Lower lobe of right lung (tissue), 2 donors: ENCODE measurements around the gene INSIG1. TPM values are rescaled to one million over a fixed set of nuclear protein-coding genes. Genes with fewer than 3 reads are reported as not detected.

Experiments
- ATAC-seq, 2 donors: fragments of 200-7000 bp; cut with Tn5 transposase; one replicate each; pipeline ENCODE4 v1.9.1; 2020 to 2022; ENCODE audit warnings: mild to moderate bottlenecking in 2 of 2, moderate library complexity in 2 of 2
- DNase-seq: peaks from one replicate; pipeline ENCODE4 v3.0.0-alpha.2; 2020
- H3K27ac ChIP-seq: fragments of 200-600 bp; one replicate; pipeline ENCODE4 v1.8.0; 2022
- H3K27me3 ChIP-seq: fragments of 200-600 bp; one replicate; pipeline ENCODE4 v1.8.0; 2022; ENCODE audit warnings: low read depth
- H3K36me3 ChIP-seq: fragments of 200-600 bp; one replicate; pipeline ENCODE4 v1.8.0; 2022; ENCODE audit warnings: mild to moderate bottlenecking
- H3K4me1 ChIP-seq: fragments of 200-600 bp; one replicate; pipeline ENCODE4 v1.8.0; 2022
- H3K4me3 ChIP-seq: fragments of 200-600 bp; one replicate; pipeline ENCODE4 v1.8.0; 2022; ENCODE audit warnings: mild to moderate bottlenecking
- H3K9me3 ChIP-seq: fragments of 200-600 bp; one replicate; pipeline ENCODE4 v1.8.0; 2022
- intact Hi-C: fragments of 100-400 bp; cut with DNase I; formaldehyde crosslinking; loops from one replicate; pipeline ENCODE4 v1.11.0; 2022
- total RNA-seq: library from RNA; stranded (reverse); fragmentation: NEBNext Ultra II Directional; extraction: Animal tissue kit (Norgen Biotek cat#: 25700); gene quantifications from one replicate; pipeline ENCODE4 v1.2.1, GENCODE V29; 2021
- TF ChIP-seq, protein P1 (sequence below): fragments of 200-600 bp; IDR thresholded peaks from one replicate; pipeline ENCODE4 v1.8.0; 2022; ENCODE audit warnings: antibody characterized with exemption, mild to moderate bottlenecking
- donor health status: DM: no; HTN: yes; CAD: no; lungs with severe emphysema.

The INSIG1 gene
- total RNA-seq, 1 donor from 2014 or later = 70.9 TPM

GRCh38 chr7:155354371-155355048 lies 56.8 kb downstream of the INSIG1 start:
- ATAC-seq (no peak), DNase-seq (peak; percentile 15)
- H3K9me3 ChIP-seq = no peaks in the 10 kb centered on the region
- no peak overlapping the region for H3K4me3 ChIP-seq
- no peaks in the 10 kb centered on the region for H3K4me1 ChIP-seq
- H3K27me3 ChIP-seq = peaks cover 66% of the 10 kb centered on the region
- intact Hi-C loops = no loop called here
- TF ChIP-seq, protein P1, sequence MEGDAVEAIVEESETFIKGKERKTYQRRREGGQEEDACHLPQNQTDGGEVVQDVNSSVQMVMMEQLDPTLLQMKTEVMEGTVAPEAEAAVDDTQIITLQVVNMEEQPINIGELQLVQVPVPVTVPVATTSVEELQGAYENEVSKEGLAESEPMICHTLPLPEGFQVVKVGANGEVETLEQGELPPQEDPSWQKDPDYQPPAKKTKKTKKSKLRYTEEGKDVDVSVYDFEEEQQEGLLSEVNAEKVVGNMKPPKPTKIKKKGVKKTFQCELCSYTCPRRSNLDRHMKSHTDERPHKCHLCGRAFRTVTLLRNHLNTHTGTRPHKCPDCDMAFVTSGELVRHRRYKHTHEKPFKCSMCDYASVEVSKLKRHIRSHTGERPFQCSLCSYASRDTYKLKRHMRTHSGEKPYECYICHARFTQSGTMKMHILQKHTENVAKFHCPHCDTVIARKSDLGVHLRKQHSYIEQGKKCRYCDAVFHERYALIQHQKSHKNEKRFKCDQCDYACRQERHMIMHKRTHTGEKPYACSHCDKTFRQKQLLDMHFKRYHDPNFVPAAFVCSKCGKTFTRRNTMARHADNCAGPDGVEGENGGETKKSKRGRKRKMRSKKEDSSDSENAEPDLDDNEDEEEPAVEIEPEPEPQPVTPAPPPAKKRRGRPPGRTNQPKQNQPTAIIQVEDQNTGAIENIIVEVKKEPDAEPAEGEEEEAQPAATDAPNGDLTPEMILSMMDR = no peak
- H3K27ac ChIP-seq = no peak overlapping the region
- H3K36me3 ChIP-seq = no peaks in the 10 kb centered on the region

DNA sequence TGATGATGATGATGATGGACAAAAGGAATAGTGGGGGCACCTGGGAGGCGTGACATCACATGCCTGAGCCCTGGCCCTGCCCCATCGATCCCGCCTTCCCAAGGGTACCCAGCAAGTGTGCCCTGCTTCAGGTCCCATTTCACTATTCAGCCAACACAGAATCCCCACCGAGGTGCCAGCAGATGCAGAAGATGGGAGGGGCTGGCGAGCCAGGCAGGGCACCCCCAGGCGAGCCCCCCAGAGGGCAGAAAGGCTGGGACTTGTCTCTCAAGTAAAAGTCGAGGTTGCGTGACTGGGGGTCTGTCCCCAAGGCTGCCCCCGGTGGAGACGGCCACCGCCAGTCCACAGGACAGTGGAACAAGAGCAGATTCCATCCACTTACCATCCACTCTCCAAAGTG lies 57.5 kb downstream of the INSIG1 start:
- ATAC-seq = no peak
- Histone ChIP-seq H3K27ac (no peak overlapping the region), H3K4me1 (no peaks in the 10 kb centered on the region), H3K36me3 (no peaks in the 10 kb centered on the region), H3K9me3 (no peaks in the 10 kb centered on the region), H3K4me3 (no peak overlapping the region), H3K27me3 (peaks cover 65% of the 10 kb centered on the region)
- peak; percentile 38 for DNase-seq
- intact Hi-C loops = no loop called here
- TF ChIP-seq, protein P1 = no peak

DNA sequence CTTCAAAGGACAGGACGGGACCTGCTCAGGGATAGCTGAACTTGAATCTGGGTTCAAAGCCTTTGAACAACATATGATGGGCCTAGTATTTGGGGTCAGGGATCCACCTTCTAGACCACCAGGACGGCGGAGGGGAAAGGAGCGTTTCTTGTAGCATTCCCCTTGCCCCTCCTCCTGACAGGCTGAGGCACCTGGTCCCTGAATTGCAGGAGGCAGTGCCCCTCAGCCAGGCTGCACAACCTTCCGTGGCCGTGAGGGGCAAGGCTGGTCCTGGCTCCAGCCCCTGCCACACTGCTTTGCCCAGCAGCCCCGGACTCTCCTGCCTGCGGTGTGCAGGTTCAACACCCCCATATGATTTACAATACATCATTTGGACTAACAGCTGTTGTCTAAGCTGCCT lies 58.1 kb downstream of the INSIG1 start:
- intact Hi-C loops = no loop called here
- DNase-seq = peak; percentile 28

DNA sequence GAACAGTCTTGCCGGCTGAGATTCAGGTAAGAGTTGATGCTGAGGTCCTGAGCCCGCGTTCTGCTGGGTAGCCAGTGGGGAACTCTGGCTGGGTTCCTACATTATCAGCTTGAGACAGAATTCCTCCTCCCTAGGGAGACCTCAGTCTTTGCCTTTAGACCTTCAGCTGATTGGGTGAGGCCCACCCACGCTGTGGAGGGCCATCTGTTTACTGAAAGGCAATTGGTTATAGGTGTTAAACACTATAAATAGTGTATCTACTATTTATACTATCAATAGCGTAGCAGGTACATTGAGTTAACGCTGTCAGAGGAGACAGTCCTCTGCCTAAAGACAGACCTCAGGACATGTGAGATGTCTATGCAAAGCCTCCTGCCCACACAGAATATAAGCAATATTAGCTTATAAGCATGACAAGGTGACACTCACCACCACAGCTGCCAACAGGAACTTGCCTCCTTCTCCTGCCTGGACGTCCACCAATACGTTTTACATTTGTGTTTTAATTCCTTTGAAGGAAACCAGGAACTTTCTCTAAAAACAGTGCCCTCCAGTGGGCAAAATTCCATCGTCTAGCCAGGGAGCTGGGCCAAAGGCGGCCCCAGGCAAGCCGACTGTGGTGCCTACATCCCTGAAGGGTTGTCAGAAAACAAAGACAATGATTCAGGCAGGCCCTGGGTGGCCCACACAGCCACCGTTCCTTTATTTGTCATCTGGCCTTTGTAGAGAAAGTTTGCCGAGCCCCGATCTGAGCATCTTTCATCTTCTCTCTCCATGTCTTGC lies 58.8 kb downstream of the INSIG1 start:
- H3K36me3 ChIP-seq = no peaks in the 10 kb centered on the region
- H3K27me3 ChIP-seq = peaks cover 74% of the 10 kb centered on the region
- H3K27ac ChIP-seq = no peak overlapping the region
- no peaks in the 10 kb centered on the region for H3K4me1 ChIP-seq
- H3K4me3 ChIP-seq = no peak overlapping the region
- no peak for ATAC-seq
- TF ChIP-seq, protein P1 = peak; percentile 17
- DNase-seq = peak; percentile 25
- no peaks in the 10 kb centered on the region for H3K9me3 ChIP-seq
- intact Hi-C loops = no loop called here

More for the DNA sequence above, 58.1 kb downstream of the INSIG1 start:
- H3K27ac ChIP-seq = no peak overlapping the region
- no peaks in the 10 kb centered on the region for H3K36me3 ChIP-seq
- no peaks in the 10 kb centered on the region for H3K4me1 ChIP-seq
- TF ChIP-seq, protein P1 = no peak
- H3K9me3 ChIP-seq = no peaks in the 10 kb centered on the region
- no peak for ATAC-seq
- no peak overlapping the region for H3K4me3 ChIP-seq
- H3K27me3 ChIP-seq = peaks cover 71% of the 10 kb centered on the region

- Histone ChIP-seq H3K4me1 (no peaks in the 10 kb centered on the region), H3K27me3 (peaks cover 75% of the 10 kb centered on the region), H3K36me3 (no peaks in the 10 kb centered on the region), H3K27ac (no peak overlapping the region), H3K9me3 (no peaks in the 10 kb centered on the region), H3K4me3 (no peak overlapping the region)
- TF ChIP-seq, protein P1 = no peak
- intact Hi-C loops = no loop called here
- ATAC-seq = no peak
- DNase-seq = peak; percentile 49
Observed at GRCh38 chr7:155357573-155358041, 59.9 kb downstream of the INSIG1 start.
